ENCODE data around the gene INPP5A. TPM values are rescaled to one million over a fixed set of nuclear protein-coding genes. Genes with fewer than 3 reads are reported as not detected.

Gene INPP5A
- total and polyA plus RNA-seq, 5 donors, result 60.0 to 116 (median 97.8) TPM

DNA sequence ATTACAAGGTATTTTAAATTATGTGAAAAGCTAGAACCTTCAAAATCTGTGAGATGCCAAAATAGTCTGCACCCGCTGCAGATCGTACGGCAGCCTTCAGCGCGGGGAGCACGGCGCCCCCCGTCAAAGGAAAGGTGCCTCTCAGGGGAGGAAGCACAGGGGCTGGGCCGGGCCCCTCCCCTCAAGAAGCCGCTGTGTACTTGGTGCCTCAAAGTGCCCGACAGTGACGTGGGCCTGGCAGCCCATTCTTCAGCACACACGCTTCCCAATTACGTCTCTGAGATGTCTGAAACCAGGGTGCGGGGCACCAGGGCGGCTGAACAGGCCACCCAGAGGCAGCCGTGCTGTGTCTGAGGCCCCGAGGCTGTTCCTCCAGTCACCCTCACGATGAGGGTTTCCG, 116.1 kb downstream of the INPP5A start:
- no peak overlapping the region for H3K4me3 ChIP-seq (ENCODE audit: low read length)
- intact Hi-C loops (cut with DNase I), result loop anchor here in 1 of 4 donors (10.0 kb wide), 2 partner anchors 181 to 471 kb away; no protein-coding TSS in a partner anchor
- H3K27me3 ChIP-seq (ENCODE audit: control insufficient read depth, insufficient read depth), result no peaks in the 10 kb centered on the region
- 93% methylated on average over 20 of the region's 20 CpGs for WGBS
- no peaks in the 10 kb centered on the region for H3K9me3 ChIP-seq (ENCODE audit: control insufficient read depth, low read length)
- DNase-seq (peak in 1 of 3 donors; percentile 59), ATAC-seq (no peak)
- no peaks in the 10 kb centered on the region for H3K4me1 ChIP-seq (ENCODE audit: control insufficient read depth, insufficient read depth, low read length)
- no peak overlapping the region for H3K27ac ChIP-seq (ENCODE audit: low read length)

DNA sequence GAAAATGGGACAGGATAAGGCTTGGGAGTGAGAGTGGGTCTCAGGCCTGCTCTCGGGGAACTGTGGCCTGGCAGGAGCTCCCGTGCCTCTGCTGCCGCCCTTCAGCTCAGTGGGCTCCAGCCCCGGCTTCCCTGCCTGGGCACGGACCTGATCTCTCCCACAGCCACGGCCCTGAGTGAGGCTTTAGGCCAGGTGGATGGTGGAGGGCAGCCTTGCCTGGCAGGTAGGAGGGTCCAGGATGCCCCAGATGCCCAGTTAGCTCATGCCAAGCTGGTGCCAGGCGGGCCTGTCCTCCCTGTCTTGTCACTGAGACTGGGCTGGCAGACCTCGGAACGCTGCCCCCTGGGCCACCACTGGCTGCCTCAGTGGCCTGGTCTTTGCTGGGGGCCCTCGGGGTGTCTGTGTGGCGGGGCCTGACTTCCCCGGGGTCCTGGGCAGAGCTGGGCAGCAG, 116.6 kb downstream of the INPP5A start:
- 92% methylated on average over 12 of the region's 12 CpGs for WGBS
- no peak overlapping the region for H3K27ac ChIP-seq (ENCODE audit: low read length)
- ATAC-seq (no peak), DNase-seq (no peak)
- H3K9me3 ChIP-seq (ENCODE audit: control insufficient read depth, low read length), result no peaks in the 10 kb centered on the region
- intact Hi-C loops (cut with DNase I), result loop anchor here in 1 of 4 donors (10.0 kb wide), 2 partner anchors 181 to 471 kb away; no protein-coding TSS in a partner anchor
- no peaks in the 10 kb centered on the region for H3K4me1 ChIP-seq (ENCODE audit: control insufficient read depth, insufficient read depth, low read length)
- no peak overlapping the region for H3K4me3 ChIP-seq (ENCODE audit: low read length)
- no peaks in the 10 kb centered on the region for H3K27me3 ChIP-seq (ENCODE audit: control insufficient read depth, insufficient read depth)

DNA sequence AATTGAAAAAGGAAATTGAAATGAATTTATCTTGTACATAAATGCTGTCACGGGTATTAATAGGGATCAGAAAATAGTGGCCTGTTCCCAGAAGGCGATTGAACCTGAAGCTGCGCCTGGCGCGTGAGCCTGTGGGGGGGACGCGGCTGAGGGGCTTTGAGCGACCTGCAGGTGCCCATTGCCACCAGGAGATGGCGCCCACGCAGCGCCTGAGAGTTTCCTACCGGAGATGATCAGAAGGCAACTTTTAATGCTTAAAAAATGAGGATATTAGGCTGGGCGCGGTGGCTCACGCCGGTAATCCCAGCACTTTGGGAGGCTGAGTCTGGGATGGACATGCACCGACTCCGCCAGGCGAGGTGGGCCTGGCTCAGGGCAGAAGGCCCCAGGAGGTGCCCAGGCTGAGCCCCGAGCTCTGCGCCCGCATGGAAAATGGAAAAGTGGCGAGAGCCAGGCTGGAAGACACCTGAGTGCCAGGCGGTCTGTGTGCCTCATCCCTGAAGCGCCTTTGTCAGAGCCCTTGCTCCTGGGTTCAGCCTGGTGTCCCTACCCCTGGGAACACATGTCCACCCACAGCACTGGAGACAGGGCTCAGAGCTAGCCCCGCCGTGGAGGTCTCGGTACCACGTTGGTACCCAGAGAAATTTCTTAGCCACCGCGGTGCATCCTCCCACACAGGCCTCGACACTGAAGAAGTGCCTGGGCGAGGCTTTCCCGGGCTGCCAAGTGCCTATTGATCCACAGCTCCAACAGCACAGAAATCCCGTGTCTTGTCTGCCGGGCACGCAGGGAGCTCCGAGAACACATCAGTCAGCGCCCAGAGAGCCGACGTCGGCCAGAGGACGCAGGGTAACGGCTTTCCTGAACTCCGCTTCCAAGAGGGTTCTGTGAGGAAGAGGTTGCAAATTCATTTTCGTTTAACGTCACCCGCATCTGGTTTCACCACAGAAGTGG, 117.4 kb downstream of the INPP5A start:
- Histone ChIP-seq H3K9me3 (ENCODE audit: control insufficient read depth, low read length) (no peaks in the 10 kb centered on the region), H3K4me1 (ENCODE audit: control insufficient read depth, insufficient read depth, low read length) (no peaks in the 10 kb centered on the region), H3K27me3 (ENCODE audit: control insufficient read depth, insufficient read depth) (no peaks in the 10 kb centered on the region), H3K4me3 (ENCODE audit: low read length) (no peak overlapping the region), H3K27ac (ENCODE audit: low read length) (no peak overlapping the region)
- intact Hi-C loops (cut with DNase I), result loop anchor here in 1 of 4 donors (10.0 kb wide), 2 partner anchors 180 to 470 kb away; no protein-coding TSS in a partner anchor
- DNase-seq (peak; percentile 57 to 83 (median 80)), ATAC-seq (peak; percentile 11 to 36)
- 68% methylated on average over 48 of the region's 48 CpGs for WGBS

GRCh38 chr10:132655735-132656134, 118.1 kb downstream of the INPP5A start:
- DNase-seq (no peak), ATAC-seq (no peak)
- Histone ChIP-seq H3K27me3 (ENCODE audit: control insufficient read depth, insufficient read depth) (no peaks in the 10 kb centered on the region), H3K4me1 (ENCODE audit: control insufficient read depth, insufficient read depth, low read length) (no peaks in the 10 kb centered on the region), H3K27ac (ENCODE audit: low read length) (no peak overlapping the region), H3K9me3 (ENCODE audit: control insufficient read depth, low read length) (no peaks in the 10 kb centered on the region), H3K4me3 (ENCODE audit: low read length) (no peak overlapping the region)
- intact Hi-C loops (cut with DNase I), result loop anchor here in 1 of 4 donors (10.0 kb wide), 2 partner anchors 179 to 469 kb away; no protein-coding TSS in a partner anchor
- 88% methylated on average over 8 of the region's 8 CpGs for WGBS

DNA sequence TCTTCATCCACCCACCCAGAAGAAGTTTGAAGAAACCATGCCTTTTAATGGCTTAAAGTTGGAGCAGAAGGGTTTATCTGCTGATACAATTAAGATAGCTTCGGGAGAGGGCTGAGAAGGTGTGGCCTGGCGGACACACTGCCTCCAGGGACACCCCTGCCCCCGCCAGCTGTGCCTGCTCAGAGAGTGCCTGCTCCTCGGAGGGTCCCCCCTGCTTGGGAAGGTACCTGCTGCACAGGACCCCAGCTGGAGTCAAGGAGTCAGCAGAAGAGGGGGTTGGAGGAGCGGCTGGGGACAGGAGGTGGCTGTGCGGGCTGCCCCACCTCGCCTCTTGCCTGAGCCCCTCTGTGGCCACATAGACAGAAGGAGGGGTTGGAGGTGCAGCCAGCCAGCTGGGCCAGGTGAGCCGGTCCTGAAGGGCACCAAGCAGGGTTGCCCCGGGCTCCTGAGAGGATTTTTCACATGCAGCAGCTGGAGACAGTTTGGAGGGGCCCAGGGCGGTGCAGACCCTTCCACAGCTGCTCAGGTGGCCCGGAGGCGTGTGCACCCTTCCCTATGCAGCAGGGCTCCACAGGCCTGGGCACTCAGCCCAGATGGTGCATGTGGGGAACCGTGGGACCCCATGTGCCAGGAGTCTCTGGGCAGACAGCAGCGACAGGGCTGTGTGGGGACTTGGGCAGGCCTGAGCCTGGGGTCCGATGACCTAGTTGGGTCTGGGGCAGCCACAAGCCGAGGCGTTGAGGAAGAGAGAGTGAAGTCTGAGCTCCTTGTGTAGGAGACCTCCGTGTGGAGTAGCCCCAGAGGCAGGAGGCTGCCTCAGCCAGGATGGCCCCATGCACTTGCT, 118.9 kb downstream of the INPP5A start:
- Histone ChIP-seq H3K27ac (ENCODE audit: low read length) (no peak overlapping the region), H3K9me3 (ENCODE audit: control insufficient read depth, low read length) (no peaks in the 10 kb centered on the region), H3K4me1 (ENCODE audit: control insufficient read depth, insufficient read depth, low read length) (no peaks in the 10 kb centered on the region), H3K27me3 (ENCODE audit: control insufficient read depth, insufficient read depth) (no peaks in the 10 kb centered on the region), H3K4me3 (ENCODE audit: low read length) (no peak overlapping the region)
- intact Hi-C loops (cut with DNase I), result loop anchor here in 1 of 4 donors (10.0 kb wide), 2 partner anchors 178 to 468 kb away; no protein-coding TSS in a partner anchor
- ATAC-seq (no peak), DNase-seq (no peak)
- WGBS, result 82% methylated on average over 18 of the region's 18 CpGs

DNA sequence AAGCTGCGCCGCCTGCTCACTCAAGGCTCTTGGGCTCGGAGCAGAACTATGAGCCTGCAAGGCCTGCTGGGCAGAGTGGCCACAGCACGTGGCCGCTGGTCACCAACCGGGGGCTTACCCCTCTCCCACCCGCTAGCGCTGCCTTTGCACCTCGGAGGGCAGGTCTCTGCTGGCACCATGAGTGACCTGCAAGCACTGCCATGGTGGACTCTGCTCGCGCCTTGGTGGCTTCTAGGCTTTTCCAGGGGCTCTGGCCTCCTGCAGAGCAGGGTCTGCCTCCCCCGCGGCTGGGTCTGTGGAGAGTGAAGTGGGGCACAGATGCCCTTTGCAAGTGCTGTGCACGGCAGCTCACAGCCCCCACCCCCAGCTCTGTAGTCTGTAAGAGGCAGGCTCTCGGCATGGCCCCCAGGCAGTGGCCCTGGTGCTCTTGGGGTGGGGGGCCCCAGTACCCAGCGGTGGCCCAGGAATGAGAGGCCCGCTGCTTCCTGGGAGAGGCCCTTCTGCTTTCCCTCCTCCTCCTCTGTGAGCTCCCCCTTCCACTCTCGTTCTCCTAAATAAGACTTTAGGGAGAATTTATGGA, 119.6 kb downstream of the INPP5A start:
- no peaks in the 10 kb centered on the region for H3K9me3 ChIP-seq (ENCODE audit: control insufficient read depth, low read length)
- no peaks in the 10 kb centered on the region for H3K27me3 ChIP-seq (ENCODE audit: control insufficient read depth, insufficient read depth)
- DNase-seq (no peak), ATAC-seq (no peak)
- no peak overlapping the region for H3K4me3 ChIP-seq (ENCODE audit: low read length)
- no peaks in the 10 kb centered on the region for H3K4me1 ChIP-seq (ENCODE audit: control insufficient read depth, insufficient read depth, low read length)
- no peak overlapping the region for H3K27ac ChIP-seq (ENCODE audit: low read length)
- 89% methylated on average over 18 of the region's 18 CpGs for WGBS
- intact Hi-C loops (cut with DNase I), result loop anchor here in 1 of 4 donors (10.0 kb wide), 2 partner anchors 178 to 468 kb away; no protein-coding TSS in a partner anchor

- H3K4me1 ChIP-seq (ENCODE audit: control insufficient read depth, insufficient read depth, low read length), result no peaks in the 10 kb centered on the region
- no peak for DNase-seq
- ATAC-seq, result no peak
- no peak overlapping the region for H3K27ac ChIP-seq (ENCODE audit: low read length)
- intact Hi-C loops (cut with DNase I), result loop anchor here in 1 of 4 donors (10.0 kb wide), 2 partner anchors 177 to 467 kb away; no protein-coding TSS in a partner anchor
- H3K9me3 ChIP-seq (ENCODE audit: control insufficient read depth, low read length), result no peaks in the 10 kb centered on the region
- H3K4me3 ChIP-seq (ENCODE audit: low read length), result no peak overlapping the region
- H3K27me3 ChIP-seq (ENCODE audit: control insufficient read depth, insufficient read depth), result no peaks in the 10 kb centered on the region
- WGBS, result 89% methylated on average over 16 of the region's 16 CpGs
Observed at GRCh38 chr10:132657748-132658147, 120.2 kb downstream of the INPP5A start.

DNA sequence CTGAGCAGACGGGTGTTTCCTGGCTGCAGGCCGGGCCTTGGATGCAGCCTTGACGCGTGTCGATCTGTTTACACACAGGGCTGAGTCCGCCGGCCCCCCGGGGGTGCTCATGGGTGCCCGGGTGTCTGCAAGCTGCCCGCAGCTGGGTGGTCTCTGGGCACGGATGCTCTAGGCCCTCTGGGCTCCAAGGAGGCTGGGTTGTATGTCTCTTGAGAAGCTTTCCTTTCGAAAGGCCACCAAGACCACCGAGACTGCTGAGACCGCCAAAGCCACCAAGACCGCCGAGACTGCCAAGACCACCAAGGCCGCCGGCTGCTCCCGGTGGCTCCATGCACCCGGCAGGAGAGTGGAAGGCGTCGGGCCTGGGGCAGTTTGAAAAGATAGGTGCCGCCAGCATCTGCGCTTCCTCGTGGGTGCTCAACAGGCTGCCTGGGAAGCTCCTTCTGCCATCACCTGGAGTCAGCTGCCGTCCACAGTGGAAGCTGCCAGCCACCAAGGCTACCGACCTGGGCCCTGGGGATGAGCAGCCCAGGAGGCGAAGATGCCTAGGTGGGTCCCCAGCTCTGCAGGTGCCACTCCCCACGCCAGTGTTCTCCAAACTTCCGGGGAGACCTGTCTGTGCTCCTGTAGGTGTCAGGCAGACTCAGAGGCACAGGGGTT, 121.1 kb downstream of the INPP5A start:
- Histone ChIP-seq H3K9me3 (ENCODE audit: control insufficient read depth, low read length) (no peaks in the 10 kb centered on the region), H3K27ac (ENCODE audit: low read length) (no peak overlapping the region), H3K4me3 (ENCODE audit: low read length) (no peak overlapping the region), H3K27me3 (ENCODE audit: control insufficient read depth, insufficient read depth) (no peaks in the 10 kb centered on the region), H3K4me1 (ENCODE audit: control insufficient read depth, insufficient read depth, low read length) (no peaks in the 10 kb centered on the region)
- ATAC-seq, result no peak
- 95% methylated on average over 30 of the region's 30 CpGs for WGBS
- no peak for DNase-seq
- intact Hi-C loops (cut with DNase I), result loop anchor here in 1 of 4 donors (10.0 kb wide), 2 partner anchors 176 to 466 kb away; no protein-coding TSS in a partner anchor

GRCh38 chr10:132659206-132660091, 121.9 kb downstream of the INPP5A start:
- H3K27me3 ChIP-seq (ENCODE audit: control insufficient read depth, insufficient read depth), result no peaks in the 10 kb centered on the region
- DNase-seq (peak in 2 of 3 donors; percentile 82 to 84), ATAC-seq (peak; percentile 56 to 83)
- no peaks in the 10 kb centered on the region for H3K4me1 ChIP-seq (ENCODE audit: control insufficient read depth, insufficient read depth, low read length)
- no peak overlapping the region for H3K4me3 ChIP-seq (ENCODE audit: low read length)
- intact Hi-C loops (cut with DNase I), result loop anchor here in 2 of 4 donors (10.0 kb wide), 3 partner anchors 125 to 465 kb away; partner anchors contain the start of gene NKX6-2 (in 1 of the 2)
- no peaks in the 10 kb centered on the region for H3K9me3 ChIP-seq (ENCODE audit: control insufficient read depth, low read length)
- 90% methylated on average over 35 of the region's 35 CpGs for WGBS
- no peak overlapping the region for H3K27ac ChIP-seq (ENCODE audit: low read length)
